HepG2 (cell line): ENCODE results near the gene GDPD5.

ENCODE experiments used
- CTCF ChIP-seq: sonication (generic); formaldehyde crosslinking; IDR thresholded peaks from 2 replicates; pipeline ENCODE4 v1.5.0; 2020; ENCODE audit warnings: mild to moderate bottlenecking, missing genetic modification reagents, moderate library complexity
- EZH2 ChIP-seq: conservative IDR thresholded peaks from 2 replicates; pipeline ENCODE4 v1.6.1; 2012; ENCODE audit warnings: mild to moderate bottlenecking, low read depth, low read length, moderate library complexity
- HDAC1 ChIP-seq: sonication (generic); formaldehyde crosslinking; IDR thresholded peaks from 2 replicates; pipeline ENCODE4 v1.5.1; 2020; ENCODE audit warnings: mild to moderate bottlenecking, missing genetic modification reagents
- IKZF1 ChIP-seq: fragments of 450-650 bp; IDR thresholded peaks from 2 replicates; pipeline ENCODE4 v1.7.1; 2016
- IRF1 ChIP-seq: sonication (generic); formaldehyde crosslinking; IDR thresholded peaks from 2 replicates; pipeline ENCODE4 v1.4.0; 2020; ENCODE audit warnings: low read depth, mild to moderate bottlenecking, missing genetic modification reagents
- IRF2 ChIP-seq: IDR thresholded peaks from 2 replicates; pipeline ENCODE4 v1.6.1; 2018; ENCODE audit warnings: missing genetic modification reagents, missing compliant biosample characterization
- JUNB ChIP-seq: sonication (generic); formaldehyde crosslinking; IDR thresholded peaks from 2 replicates; pipeline ENCODE4 v1.8.0; 2022; ENCODE audit warnings: missing genetic modification reagents, mild to moderate bottlenecking, borderline replicate concordance
- KMT2A ChIP-seq: sonication (generic); formaldehyde crosslinking; IDR thresholded peaks from 2 replicates; pipeline ENCODE4 v1.4.0; 2020; ENCODE audit warnings: missing genetic modification reagents
- U2AF2 ChIP-seq: fragments of 200-400 bp; formaldehyde crosslinking; IDR thresholded peaks from 2 replicates; pipeline ENCODE4 v1.6.1; 2017; ENCODE audit warnings: low read depth, mild to moderate bottlenecking, low read length
- ZNF335 ChIP-seq: sonication (generic); formaldehyde crosslinking; IDR thresholded peaks from 2 replicates; pipeline ENCODE4 v1.4.0; 2020; ENCODE audit warnings: missing genetic modification reagents

- TF ChIP-seq CTCF (CRISPR knock-in tag) (peak; percentile 89), IKZF1 (no peak), JUNB (CRISPR knock-in tag) (no peak), HDAC1 (CRISPR knock-in tag) (no peak), IRF2 (CRISPR knock-in tag) (no peak), EZH2 (no peak), ZNF335 (CRISPR knock-in tag) (no peak), IRF1 (CRISPR knock-in tag) (no peak), U2AF2 (no peak), KMT2A (CRISPR knock-in tag) (no peak)
Observed at GRCh38 chr11:75388386-75389275, 137.1 kb downstream of the GDPD5 start.
